Activated T-helper 1 cell treated with anti-CD3 and anti-CD28 coated beads, Interleukin-2, amount 50 U/mL, for 16 hours (primary cell): ENCODE results near the gene ABCB1.

Experiments
- DNase-seq, 2 donors: peaks; one replicate each; pipeline ENCODE4 v3.0.0-alpha.2; 2020; ENCODE audit warnings: low read depth in 1 of 2, low spot score in 1 of 2

The ABCB1 gene

GRCh38 chr7:87517136-87517815 lies 83.4 kb downstream of the ABCB1 start:
- DNase-seq = no peak

GRCh38 chr7:87513735-87514335 lies 86.8 kb downstream of the ABCB1 start:
- DNase-seq = no peak

- no peak for DNase-seq
These were observed 87.8 kb downstream of the ABCB1 start for GRCh38 chr7:87512906-87513305.

GRCh38 chr7:87511510-87511909 lies 89.2 kb downstream of the ABCB1 start:
- no peak for DNase-seq

- no peak for DNase-seq
These were observed 90.2 kb downstream of the ABCB1 start for GRCh38 chr7:87510411-87510875.

GRCh38 chr7:87507446-87507845 lies 93.2 kb downstream of the ABCB1 start:
- no peak for DNase-seq

GRCh38 chr7:87506246-87507180 lies 94.2 kb downstream of the ABCB1 start:
- no peak for DNase-seq

- no peak for DNase-seq
These were observed 95.0 kb downstream of the ABCB1 start for GRCh38 chr7:87505557-87506245.

- DNase-seq = no peak
These were observed 95.6 kb downstream of the ABCB1 start for GRCh38 chr7:87505122-87505521.

GRCh38 chr7:87499494-87499893 lies 101.2 kb downstream of the ABCB1 start:
- DNase-seq = no peak

- no peak for DNase-seq
These were observed 101.8 kb downstream of the ABCB1 start for GRCh38 chr7:87498893-87499292.

GRCh38 chr7:87497482-87497881 lies 103.2 kb downstream of the ABCB1 start:
- no peak for DNase-seq

- no peak for DNase-seq
These were observed 105.3 kb downstream of the ABCB1 start for GRCh38 chr7:87495366-87495765.

- no peak for DNase-seq
These were observed 106.2 kb downstream of the ABCB1 start for GRCh38 chr7:87494454-87494853.

GRCh38 chr7:87483131-87483530 lies 117.6 kb downstream of the ABCB1 start:
- DNase-seq = no peak

GRCh38 chr7:87482115-87482514 lies 118.6 kb downstream of the ABCB1 start:
- DNase-seq = no peak

GRCh38 chr7:87480386-87480785 lies 120.3 kb downstream of the ABCB1 start:
- DNase-seq = no peak

- DNase-seq = no peak
These were observed 120.7 kb downstream of the ABCB1 start for GRCh38 chr7:87479951-87480350.

GRCh38 chr7:87476179-87476557 lies 124.5 kb downstream of the ABCB1 start:
- DNase-seq = no peak

- no peak for DNase-seq
These were observed 125.1 kb downstream of the ABCB1 start, which contains the start of gene ABCB4 for GRCh38 chr7:87475359-87476178. TSS of gene ABCB4 (minus strand) at chr7:87475680. CDS start at chr7:87475465, 215 bp downstream.
